Activated CD4-positive, alpha-beta T cell treated with anti-CD3 and anti-CD28 coated beads, Interleukin-2, Interleukin-6, amounts not matched to agents 100 ng/mL and 50 ng/mL, durations not matched to agents 16 hours and 8 hours (primary cell): Measurements from ENCODE around the gene NFATC2.
A peak's percentile ranks its signal among the peaks of the same experiment; 100 is the strongest.
"Not testable (repeated sequence)": the region's sequence is repeated elsewhere in the genome, so short reads cannot be mapped to it uniquely, and the experiment has no call there.

Experiments
- DNase-seq: peaks from one replicate; pipeline ENCODE4 v3.0.0-alpha.2; 2020

Gene NFATC2

DNA sequence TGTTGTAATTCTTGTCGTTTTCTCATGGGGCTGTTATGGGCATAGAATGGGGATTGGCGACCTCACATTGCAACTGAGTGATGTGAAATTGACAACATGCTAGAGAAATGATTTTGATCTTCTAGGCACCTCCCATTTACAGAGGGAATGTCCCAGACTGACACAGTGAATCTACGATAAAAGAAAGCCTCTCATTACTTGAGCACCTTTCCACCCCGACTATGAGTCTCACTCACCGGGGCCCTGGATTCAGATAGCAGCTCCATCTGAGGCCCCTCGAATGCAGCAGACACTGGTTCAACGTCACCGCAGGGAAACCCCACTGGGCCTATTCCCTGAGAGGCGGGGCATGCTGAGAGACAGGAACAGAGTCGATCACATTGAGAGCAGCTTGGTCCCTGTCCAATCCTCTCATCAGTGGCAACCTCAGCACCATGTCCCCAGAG, 49.1 kb downstream of the NFATC2 start:
- DNase-seq: no peak

DNA sequence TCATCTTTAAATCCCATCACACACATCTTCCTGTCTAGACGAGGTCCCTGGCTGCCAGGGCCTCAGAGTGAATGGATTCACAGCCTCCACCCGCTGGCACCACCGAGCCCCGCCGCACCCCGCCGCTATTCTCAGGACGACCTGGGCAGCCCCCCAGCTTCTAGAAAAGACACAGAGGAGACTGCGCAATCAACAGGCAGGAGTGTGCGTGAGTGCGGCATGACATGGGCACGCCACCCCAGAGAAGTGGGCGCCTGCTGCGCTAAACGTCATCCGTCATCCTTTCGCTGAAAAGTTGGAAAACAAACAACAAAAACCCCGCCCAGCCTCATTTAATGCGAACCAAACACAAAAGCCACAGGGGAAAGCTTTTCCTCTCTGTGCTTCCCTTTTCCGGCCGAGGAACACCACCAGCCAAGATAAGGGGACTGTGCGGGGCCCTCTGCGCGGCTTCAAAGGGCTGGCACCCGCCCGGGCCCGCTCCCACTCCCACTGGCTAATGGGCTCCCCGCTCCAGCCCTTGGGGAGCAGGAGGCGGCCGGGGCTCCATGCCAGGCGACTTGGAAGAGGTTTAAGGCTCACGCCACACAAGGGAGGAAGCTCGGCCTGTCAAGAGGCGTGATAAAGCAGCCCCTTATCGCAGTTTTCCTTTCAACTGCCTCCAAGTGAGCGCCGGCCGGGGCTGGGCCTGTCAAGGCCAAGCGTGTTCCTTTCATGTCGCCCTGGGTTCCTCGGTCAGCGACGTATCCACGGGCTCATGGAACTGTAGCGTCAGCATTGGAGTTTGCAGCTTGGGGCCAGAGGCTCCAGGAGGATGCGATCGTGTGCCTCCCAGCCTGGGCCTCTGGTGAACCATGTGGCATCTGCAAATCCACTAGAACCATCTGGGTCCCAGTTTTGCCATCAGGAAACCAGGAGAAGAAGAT, 50.1 kb downstream of the NFATC2 start:
- no peak for DNase-seq

DNA sequence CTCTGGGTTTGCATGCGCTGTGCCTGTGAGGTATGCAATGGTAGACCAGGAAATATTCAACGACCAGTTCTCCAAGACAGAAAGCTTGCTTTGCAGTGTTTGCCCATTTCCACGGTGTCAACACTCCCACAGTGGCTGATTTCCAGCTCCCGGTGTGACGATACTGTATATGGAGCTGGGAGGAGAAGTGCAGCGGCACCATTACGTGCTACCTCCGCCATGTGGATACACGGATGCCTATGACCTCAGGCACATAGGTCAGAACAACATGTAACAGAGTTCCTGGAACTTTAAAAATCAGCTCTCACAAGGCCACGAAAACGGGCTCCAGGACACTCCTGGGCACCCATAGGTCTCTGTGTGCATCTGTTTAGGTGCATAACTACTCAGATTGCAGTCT, 51.1 kb downstream of the NFATC2 start:
- no peak for DNase-seq

DNA sequence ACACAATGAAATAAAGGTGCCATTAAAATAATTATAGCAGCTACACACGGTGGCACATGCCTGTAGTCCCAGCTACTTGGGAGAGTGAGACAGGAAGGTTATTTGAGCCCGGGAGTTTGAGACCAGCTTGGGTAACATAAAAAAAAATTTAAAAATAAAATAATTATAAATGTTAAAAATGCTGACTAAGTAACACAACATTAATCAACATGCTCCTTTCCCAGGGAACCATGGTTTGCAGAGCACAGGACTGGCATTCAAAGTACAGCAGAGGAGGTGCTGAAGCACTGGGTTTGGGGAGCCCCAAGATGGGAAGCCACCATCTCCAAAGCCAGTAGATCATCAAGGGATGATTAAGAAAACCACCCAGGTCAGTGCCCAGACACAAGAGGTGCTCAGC, 51.9 kb downstream of the NFATC2 start:
- DNase-seq: no peak

DNA sequence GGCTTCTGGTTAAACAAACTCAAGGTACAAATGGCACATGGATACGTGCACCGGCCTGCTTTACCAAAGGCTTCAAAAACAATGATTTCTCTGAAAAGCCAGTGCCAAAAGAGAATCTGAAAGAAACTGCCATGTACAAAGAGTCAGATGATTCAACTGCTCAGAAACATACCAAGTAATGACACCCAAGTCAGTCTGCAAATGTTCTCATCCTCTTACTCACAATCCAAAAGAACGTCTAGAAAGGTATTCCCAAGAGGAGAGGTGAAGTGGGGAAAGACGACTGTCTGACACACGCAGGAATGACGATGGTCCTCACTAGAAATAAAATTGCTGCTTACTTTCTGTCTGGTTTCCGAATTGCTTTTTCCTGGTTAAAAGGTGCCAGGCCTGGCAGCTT, 52.9 kb downstream of the NFATC2 start:
- DNase-seq: no peak

DNA sequence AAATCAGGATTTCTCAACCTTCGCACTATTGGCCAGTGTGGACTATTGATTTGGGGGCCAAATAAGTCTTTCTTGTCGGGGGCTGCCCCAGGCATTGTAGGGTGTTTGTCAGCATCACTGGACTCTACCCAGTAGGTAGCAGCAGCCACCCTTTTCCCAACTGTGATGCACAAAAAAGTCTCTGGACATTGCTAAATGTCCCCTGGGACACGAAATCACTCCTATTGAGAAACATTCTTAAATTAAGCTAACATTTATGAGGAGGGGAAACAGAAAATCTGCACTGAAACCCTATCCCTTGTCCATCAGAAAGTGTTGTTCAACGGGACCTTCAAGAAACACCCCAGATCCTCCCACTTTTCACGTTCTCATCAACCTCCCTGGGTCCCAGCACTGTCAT, 54.2 kb downstream of the NFATC2 start:
- no peak for DNase-seq

DNA sequence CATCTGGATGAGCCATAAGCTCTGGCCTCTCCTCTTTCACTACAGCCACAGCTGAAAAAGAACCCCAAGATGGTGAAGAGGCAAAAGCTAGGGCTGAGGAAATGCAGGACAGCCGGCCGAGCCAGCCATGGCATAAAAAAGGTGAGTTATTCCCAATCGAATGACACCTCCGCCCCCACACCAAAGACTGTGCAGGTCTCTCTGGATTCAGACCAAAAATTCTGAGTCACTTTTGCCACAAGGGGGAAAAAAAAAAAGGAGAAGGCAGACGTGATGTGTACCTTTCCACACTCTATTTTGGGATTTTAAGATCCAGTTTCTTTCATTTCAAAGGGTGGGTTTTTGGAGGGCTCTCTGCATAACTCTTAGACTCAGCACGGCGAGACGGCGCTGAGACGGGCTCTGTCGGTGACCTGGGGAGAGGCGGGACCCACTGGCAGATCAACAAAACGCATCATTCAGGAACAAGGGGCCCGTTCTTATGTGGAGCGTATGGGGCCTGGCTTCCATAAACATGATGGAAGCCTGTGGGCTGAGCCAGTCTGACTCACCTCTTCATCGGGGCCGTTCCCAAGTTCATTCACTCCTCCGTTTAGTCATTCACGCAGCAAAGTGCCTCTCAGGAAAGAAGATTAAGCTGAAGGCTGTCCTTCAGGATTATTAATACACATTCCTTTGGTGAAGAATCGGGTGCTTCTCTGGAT, 54.8 kb downstream of the NFATC2 start:
- DNase-seq: no peak

DNA sequence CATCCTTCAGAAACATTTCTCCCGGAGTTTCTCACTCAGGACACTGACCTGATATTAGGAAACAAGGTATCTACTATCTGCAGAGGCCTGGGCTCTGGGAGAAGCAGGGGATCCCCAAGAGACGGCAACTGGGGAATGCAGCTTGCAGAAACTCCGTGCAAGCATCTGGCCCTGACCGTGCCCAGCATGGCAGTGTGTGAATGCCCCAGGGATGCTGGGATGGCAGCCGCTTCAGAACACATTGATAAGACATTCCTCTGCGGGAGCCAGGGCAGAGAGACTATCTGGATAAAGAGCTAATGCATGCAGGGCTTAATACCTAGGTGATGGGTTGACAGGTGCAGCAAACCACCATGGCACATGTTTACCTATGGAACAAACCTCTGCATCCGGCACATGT, 55.4 kb downstream of the NFATC2 start:
- no peak for DNase-seq

DNA sequence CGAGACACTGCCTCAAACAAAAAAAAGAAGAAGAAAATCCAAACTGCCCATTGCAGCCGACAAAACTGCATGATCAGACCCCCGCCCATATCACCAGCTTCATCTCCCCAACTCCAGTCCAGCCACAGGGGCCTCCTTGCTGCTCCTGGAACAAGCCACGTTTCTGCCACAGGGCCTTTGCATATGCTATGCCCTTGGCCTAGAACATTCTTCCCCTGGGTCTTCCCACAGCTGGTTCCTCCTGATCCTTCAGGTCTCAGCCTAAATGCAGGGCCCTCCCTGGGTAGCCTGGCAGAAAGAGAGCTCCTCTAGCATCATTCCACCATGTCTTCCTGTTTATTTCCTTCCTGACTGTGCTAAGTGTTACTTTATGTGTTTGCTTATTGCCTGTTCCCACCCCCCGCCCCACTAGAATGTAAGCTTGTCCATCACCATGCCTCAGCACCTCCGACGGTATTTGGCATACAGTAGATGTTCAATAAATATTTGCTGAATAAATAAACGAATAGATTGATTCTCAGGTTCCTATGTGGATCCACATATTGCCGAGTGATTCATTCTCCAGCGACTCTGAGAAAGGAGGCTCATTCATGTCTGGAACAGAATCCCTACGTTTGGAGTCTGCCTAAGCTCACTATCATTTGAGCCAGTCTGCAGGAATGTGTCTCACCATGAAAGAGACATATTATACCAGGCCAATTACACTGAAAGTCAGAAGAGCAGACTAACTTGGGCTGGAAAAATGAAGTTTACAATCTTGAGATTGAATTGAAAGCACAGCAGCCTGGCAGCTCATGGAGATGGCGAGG, 56.1 kb downstream of the NFATC2 start:
- DNase-seq: no peak

DNA sequence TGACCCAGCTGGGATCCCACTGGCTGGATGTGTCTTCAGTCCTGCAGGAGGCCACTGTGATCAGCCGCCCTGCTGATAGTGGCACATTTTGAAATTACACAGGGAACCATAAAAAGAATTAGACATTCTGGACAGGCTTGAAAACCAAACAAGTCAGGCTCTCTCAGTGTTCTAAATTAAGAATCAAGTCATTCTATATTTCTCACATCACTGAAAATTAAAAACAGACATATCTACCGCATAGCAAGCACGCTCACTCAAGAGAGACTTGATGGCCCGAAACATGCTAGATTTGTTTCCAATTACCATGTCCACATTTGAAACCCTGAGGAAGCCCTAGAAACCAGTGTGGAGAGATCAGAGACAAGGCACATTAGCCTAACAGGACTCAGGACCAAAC, 57.7 kb downstream of the NFATC2 start:
- DNase-seq: no peak

DNA sequence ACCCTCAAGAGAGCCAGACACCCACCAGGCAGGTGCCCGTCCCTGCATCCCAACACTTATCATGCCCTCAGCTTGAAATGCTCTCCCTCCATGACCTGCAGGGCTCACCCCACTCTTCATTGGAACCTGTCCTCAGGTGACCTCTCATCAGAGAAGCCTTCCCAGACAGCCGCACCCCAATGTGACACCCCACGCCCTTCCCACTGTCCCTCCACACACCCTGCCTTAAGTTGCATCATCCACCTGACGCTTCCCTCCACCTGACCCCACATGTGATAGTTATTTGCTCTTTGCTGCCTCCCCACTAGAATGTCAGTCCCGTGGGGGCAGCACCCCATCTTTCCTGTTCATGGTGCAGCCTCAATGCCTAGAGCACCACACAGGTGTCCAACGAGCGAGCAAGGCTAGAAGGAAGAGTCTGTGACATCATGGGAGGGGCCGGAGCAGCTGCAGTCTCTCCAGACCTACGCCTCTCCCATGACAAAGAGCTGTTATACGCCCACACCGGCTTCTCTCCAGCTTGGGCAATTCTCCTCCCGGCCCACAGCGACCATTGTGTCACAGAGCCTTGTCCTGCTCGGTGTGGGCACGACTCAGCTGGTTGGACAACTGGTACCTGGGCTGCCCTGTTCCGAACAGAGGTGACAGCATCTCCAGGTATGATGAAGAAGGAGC, 58.2 kb downstream of the NFATC2 start:
- no peak for DNase-seq

DNA sequence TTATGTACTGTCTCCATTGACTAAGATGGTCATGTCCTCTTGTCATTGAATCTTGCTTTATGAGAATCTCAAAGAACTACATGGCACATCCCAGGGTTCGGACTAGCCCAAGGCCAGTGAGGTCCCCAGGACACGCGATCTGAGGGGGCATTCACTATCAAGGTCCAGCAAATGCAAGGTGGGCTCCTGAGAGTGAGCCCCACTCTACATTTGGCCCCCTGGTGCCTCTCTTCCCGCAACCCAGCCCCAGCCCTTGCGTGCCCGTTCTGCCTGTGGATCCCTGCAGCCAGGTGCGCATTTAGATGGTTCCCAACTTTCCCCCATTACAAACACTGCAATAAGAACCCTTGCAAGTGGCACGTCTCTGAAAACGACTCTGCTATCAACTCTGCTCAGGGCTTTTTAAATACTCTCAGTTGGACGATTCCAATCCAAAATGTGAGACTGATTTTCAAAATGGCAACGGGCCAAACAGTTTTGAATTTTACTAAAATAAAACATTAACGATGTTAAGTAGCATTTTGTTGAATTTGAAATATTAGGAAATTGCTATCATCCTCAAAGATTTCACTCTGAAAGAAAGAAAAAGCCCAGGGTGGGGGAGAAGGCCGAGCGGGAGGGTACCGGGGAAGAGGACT, 59.6 kb downstream of the NFATC2 start:
- no peak for DNase-seq

DNA sequence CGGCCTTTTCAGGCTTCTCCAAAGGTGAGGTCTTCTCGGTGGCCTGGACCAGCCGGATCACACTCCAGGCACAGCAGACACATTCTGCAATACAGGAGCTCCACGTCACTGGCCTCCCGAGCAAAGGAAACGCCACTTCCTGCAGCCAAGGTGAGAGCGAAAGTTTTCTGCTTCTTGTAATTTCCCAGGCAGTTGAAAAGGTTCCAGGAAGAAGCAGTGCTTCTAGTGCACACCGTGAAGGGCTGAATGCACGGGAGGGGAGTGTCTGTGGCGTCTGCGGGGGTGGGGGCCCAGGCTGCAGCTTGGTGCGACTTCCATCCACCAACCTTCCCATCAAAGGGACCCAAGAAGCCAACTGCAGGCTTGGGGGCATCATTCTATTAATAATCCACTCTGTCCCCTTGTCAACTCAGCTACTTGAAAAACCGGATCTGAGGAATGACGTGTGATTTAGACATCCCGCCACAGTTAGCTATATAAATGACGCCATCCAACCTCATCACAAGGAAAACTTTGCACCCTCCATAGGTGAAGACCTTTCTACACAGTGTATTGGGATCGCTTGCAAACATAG, 61.1 kb downstream of the NFATC2 start:
- peak; percentile 85 for DNase-seq

DNA sequence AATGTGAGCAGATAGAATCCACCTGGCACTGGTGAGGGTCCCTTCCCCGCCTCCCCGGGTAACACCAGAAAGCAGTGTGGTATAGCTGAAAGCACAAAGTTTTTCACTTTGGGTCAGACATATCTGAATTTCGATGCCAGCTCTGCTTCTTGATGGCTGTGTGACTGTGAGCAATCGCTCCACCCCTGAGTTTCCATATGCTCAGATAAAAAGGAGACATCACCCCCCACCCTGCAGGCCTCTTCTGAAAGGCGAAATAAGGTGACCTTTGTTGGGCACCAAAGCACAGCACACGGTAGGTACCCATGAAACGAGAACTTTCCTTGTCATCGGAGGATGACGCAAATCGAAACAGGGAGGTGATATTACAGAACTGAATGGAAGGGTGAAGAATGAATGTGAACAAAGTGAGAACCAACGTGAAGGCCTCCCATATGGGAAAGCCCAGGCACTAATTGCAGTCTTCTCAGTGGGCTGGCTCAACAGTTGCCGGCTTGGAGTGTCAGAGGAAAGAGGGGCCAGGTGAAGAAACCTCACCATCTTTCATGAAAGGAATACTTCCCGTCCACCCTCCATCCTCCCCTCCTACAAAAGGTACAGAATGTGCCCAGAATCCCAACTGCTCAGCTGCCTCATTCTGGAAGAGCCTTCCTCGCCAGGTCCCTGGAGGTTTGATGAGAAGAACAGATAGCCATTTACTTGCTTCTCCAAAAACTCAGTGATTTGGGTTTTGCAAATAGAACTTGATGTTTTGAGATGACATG, 61.8 kb downstream of the NFATC2 start:
- DNase-seq: peak; percentile 94

DNA sequence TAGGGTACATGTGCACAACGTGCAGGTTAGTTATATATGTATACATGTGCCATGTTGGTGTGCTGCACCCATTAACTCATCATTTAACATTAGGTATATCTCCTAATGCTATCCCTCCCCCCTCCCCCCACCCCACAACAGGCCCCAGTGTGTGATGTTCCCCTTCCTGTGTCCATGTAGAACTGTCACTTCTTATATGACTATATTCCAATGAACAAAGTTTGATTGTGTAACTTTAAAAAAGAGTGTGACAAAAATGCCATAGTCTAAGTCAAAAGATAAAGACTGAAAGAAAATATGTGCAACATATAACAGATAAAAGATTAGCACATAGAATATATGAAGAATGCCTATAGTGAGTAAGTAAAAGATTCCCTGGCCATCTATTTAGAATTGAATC, 66.4 kb downstream of the NFATC2 start:
- DNase-seq: not testable (repeated sequence)

DNA sequence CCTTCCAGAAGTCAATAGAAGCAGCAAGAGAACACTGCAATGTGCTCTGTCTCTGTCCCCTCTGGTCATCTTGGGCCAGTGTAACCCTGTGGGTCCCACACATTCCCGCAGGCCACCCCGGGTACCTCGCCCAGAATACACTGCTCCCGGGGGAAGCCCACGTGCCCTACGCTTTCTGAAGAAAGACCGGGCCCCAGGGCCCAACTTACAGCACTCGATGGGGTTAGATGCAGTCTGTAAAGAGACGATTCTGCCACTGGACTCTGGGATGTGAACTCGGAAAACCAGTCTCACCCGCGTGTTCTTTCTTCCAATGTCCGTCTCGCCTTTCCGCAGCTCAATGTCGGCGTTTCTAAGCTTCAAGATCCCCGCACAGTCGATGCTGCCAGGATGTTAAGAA, 68.7 kb downstream of the NFATC2 start:
- no peak for DNase-seq

DNA sequence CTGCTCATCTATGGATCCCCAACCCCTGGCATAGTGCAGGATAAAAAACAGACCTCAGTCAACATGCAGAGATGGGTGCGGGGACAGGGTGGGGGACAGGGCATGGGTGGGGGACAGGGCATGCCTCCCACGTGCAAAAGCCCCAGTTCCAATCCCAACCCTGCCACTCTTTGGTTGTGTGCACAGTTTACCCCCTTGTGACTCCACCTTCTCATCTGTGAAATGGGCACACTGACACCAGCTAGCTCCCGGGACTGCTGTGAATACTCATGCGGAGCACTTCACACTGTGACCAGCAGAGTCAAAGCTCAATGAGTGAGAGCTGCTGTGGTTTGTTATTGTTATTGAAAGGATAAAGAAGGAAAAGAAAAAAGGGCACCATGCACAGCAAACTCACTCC, 69.3 kb downstream of the NFATC2 start:
- DNase-seq: no peak

DNA sequence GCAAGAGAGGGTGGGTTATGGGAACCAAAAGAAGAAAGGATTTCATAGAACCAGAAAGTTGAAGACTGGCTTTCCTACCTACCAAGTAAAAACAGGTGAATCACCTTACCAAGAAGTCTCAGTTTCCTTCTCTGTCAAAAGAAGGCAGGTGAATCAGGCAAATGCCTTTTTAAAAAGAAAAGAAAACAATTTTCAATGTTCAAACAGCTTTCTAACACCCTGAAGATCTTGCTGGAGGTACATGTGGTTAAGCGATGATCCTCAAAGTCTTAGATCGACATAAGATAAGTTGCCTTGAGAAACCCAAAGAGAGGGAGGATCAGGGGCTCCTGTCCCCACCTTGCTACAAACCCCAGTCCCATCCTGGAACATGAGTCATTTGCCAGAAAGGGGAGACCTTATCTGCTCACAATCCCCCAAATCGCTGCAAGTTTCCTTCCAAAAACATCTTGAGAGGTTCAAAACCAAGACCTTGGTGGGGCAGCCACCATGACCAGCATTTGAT, 71.6 kb downstream of the NFATC2 start:
- peak; percentile 66 for DNase-seq

DNA sequence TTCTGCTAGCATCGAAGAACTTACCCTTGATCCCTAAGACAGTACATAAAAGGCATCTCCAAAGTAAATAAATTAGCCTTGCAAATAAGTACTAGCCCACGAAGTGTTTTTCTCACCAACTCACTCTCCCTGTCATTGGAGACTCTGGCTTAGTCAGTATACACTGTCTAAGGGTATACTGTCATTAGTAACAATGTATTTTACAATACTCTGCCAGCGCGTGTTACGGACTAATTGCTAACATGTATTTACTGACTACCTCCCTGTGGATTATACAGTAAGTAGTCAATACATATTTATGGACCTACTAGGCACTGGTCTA, 72.1 kb downstream of the NFATC2 start:
- no peak for DNase-seq

DNA sequence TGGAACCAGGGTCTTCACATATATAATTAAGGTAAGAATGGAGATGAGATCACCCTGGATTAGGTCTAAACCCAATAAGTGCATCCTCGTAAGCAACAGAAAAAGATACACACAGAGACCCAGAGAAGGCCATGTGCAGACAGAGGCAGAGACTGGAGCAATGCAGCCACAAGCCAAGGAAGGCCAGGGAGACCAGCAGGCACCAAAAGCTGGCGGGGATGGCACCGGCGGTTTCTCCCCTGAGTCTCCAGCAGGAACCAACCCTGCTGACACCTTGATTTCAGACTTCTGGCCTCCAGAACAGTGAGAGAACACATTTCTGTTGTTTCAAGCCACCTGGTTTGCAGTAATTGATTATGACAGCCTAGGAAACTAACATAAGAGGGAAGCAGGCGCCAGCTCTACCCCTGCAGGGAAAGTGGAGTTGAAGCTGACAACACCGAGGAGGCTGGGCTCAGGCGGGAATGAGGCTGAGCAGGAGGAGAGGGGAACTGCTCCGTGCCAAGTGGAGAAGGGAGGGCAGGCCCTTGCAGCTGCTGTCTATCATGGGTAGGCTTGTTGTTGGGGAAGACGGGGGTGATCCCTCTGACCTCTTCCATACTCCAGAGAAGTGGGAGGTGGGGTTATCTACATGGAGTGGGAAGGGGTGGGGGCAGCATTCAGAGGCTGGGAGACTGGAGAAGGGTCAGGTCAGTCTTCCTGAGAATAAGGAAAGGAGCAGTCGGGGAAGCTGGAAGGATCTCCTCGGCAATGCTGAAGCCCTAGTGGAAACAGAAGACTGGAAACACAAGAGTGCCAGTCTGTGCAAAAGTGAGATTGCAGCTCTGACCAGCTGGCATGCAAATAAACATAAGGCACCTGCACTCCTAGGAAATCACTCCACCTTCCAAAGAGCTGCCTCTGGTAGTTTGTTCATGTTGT, 72.7 kb downstream of the NFATC2 start:
- DNase-seq: no peak
